Neuronal stem cell (in vitro differentiated cells): Measurements from ENCODE around the gene DDX6.
"Not testable (repeated sequence)": the region's sequence is repeated elsewhere in the genome, so short reads cannot be mapped to it uniquely, and the experiment has no call there.

Experiments used
- DNase-seq: peaks from one replicate; pipeline ENCODE4 v3.0.0-alpha.2; 2013; ENCODE audit warnings: low spot score
- H2AFZ ChIP-seq: one replicate; pipeline ENCODE4 v1.6.1; 2013; ENCODE audit warnings: mild to moderate bottlenecking, low read length, inconsistent platforms
- H2AK5ac ChIP-seq: 2 replicates; pipeline ENCODE4 v1.6.1; 2013; ENCODE audit warnings: low read depth, mild to moderate bottlenecking, inconsistent platforms, low read length, moderate library complexity, mixed read lengths
- H2BK120ac ChIP-seq: 2 replicates; pipeline ENCODE4 v1.6.1; 2013; ENCODE audit warnings: low read depth, mild to moderate bottlenecking, inconsistent platforms, low read length, moderate library complexity, mixed read lengths
- H2BK12ac ChIP-seq: one replicate; pipeline ENCODE4 v1.6.1; 2013; ENCODE audit warnings: low read length, inconsistent platforms
- H2BK15ac ChIP-seq: 2 replicates; pipeline ENCODE4 v1.6.1; 2013; ENCODE audit warnings: mild to moderate bottlenecking, low read length, inconsistent platforms, mixed read lengths
- H2BK5ac ChIP-seq: one replicate; pipeline ENCODE4 v1.6.1; 2013; ENCODE audit warnings: inconsistent platforms, mild to moderate bottlenecking, low read length, moderate library complexity
- H3K14ac ChIP-seq: one replicate; pipeline ENCODE4 v1.6.1; 2013; ENCODE audit warnings: low read length, inconsistent platforms
- H3K18ac ChIP-seq: 2 replicates; pipeline ENCODE4 v1.6.1; 2013; ENCODE audit warnings: low read length, inconsistent platforms
- H3K23ac ChIP-seq: 2 replicates; pipeline ENCODE4 v1.6.1; 2013; ENCODE audit warnings: low read depth, mild to moderate bottlenecking, mixed read lengths, low read length, inconsistent platforms; ENCODE audit not compliant: poor library complexity
- H3K27ac ChIP-seq: replicated peaks from 3 replicates; pipeline ENCODE4 v1.5.1; 2013; ENCODE audit warnings: low read length, inconsistent platforms
- H3K27me3 ChIP-seq, 3 experiments: 2 replicates each; pipeline ENCODE4 v1.6.1; 2013; ENCODE audit warnings: low read length in 3 of 3, mild to moderate bottlenecking in 2 of 3, inconsistent platforms in 1 of 3, low read depth in 1 of 3, mixed read lengths in 1 of 3, moderate library complexity in 1 of 3; ENCODE audit not compliant: control insufficient read depth in 3 of 3, insufficient read depth in 3 of 3
- H3K36me3 ChIP-seq, 2 donors: replicated peaks in 1 of 2; 2 replicates each; pipeline ENCODE4 v1.6.1; 2013; ENCODE audit warnings: low read length in 2 of 2; ENCODE audit not compliant: control insufficient read depth in 2 of 2, insufficient read depth in 2 of 2
- H3K4ac ChIP-seq: 2 replicates; pipeline ENCODE4 v1.6.1; 2013; ENCODE audit warnings: inconsistent platforms, mild to moderate bottlenecking, low read length, moderate library complexity
- H3K4me1 ChIP-seq, 2 donors: 1 replicate in 1 of 2; 2 replicates in 1 of 2; pipeline ENCODE4 v1.6.1; 2013; ENCODE audit warnings: low read length in 2 of 2, low read depth in 1 of 2; ENCODE audit not compliant: control insufficient read depth in 2 of 2, insufficient read depth in 1 of 2
- H3K4me2 ChIP-seq: one replicate; pipeline ENCODE4 v1.6.1; 2013; ENCODE audit warnings: mild to moderate bottlenecking, low read length, inconsistent platforms; ENCODE audit not compliant: insufficient read depth, poor library complexity, severe bottlenecking
- H3K4me3 ChIP-seq, 2 donors: 2 replicates each; pipeline ENCODE4 v1.5.1; 2013; ENCODE audit warnings: low read length in 2 of 2, mild to moderate bottlenecking in 2 of 2, inconsistent platforms in 1 of 2, moderate library complexity in 1 of 2
- H3K79me1 ChIP-seq: one replicate; pipeline ENCODE4 v1.6.1; 2013; ENCODE audit warnings: low read depth, mild to moderate bottlenecking, inconsistent platforms, low read length, moderate library complexity
- H3K9ac ChIP-seq: one replicate; pipeline ENCODE4 v1.6.1; 2013; ENCODE audit warnings: mild to moderate bottlenecking, low read depth, low read length, inconsistent platforms; ENCODE audit not compliant: poor library complexity
- H3K9me3 ChIP-seq, 2 donors: replicated peaks in 1 of 2; 2 replicates each; pipeline versions ENCODE3 to v1.6.1; 2013; ENCODE audit warnings: low read length in 2 of 2, mild to moderate bottlenecking in 2 of 2, inconsistent platforms in 1 of 2, low read depth in 1 of 2, mixed read lengths in 1 of 2, moderate library complexity in 1 of 2; ENCODE audit not compliant: control insufficient read depth in 2 of 2, insufficient read depth in 1 of 2
- H4K8ac ChIP-seq: one replicate; pipeline ENCODE4 v1.6.1; 2013; ENCODE audit warnings: low read depth, mild to moderate bottlenecking, inconsistent platforms, low read length, moderate library complexity
- H4K91ac ChIP-seq: one replicate; pipeline ENCODE4 v1.6.1; 2013; ENCODE audit warnings: low read length, low read depth, mild to moderate bottlenecking, inconsistent platforms; ENCODE audit not compliant: poor library complexity
- WGBS, 2 donors: extraction: QIAGEN DNeasy Blood & Tissue Kit; methylation state at CpG; one replicate each; pipeline ENCODE4 v1.1.7; 2013; ENCODE audit warnings: missing lambda C conversion rate in 2 of 2, mixed read lengths in 1 of 2; ENCODE audit not compliant: insufficient read length in 2 of 2, insufficient replicate concordance in 1 of 2; ENCODE audit errors: extremely low coverage in 2 of 2; 5-methylcytosine and 5-hydroxymethylcytosine counted together

Gene DDX6

GRCh38 chr11:118768690-118769089, 22.3 kb downstream of the DDX6 start:
- Histone ChIP-seq H2AFZ (no peak overlapping the region), H3K27me3 (no peaks in the 10 kb centered on the region), H3K79me1 (peaks cover 4% of the 10 kb centered on the region), H2BK5ac (no peak overlapping the region), H3K4ac (no peak overlapping the region), H4K8ac (no peak overlapping the region), H3K4me1 (peaks cover 0 to 5% of the 10 kb centered on the region in 2 donors), H3K4me2 (no peak overlapping the region), H3K23ac (no peak overlapping the region), H2BK120ac (no peak overlapping the region), H3K9me3 (no peaks in the 10 kb centered on the region), H3K4me3 (no peak overlapping the region), H3K14ac (no peak overlapping the region), H2BK12ac (no peak overlapping the region), H3K9ac (no peak overlapping the region), H3K18ac (no peak overlapping the region), H3K27ac (no peak overlapping the region), H2BK15ac (no peak overlapping the region), H4K91ac (no peak overlapping the region), H3K36me3 (peaks cover 18 to 95% of the 10 kb centered on the region in 2 donors), H2AK5ac (no peak overlapping the region)
- DNase-seq: no peak
- WGBS, 2 donors: no CpG with 5 or more reads among the region's 3 CpGs

GRCh38 chr11:118766035-118766434, 24.9 kb downstream of the DDX6 start:
- Histone ChIP-seq H3K27ac (no peak overlapping the region), H2BK120ac (no peak overlapping the region), H3K23ac (no peak overlapping the region), H4K8ac (no peak overlapping the region), H3K4me3 (no peak overlapping the region), H3K4me1 (peaks cover 0 to 1% of the 10 kb centered on the region in 2 donors), H3K18ac (no peak overlapping the region), H2BK15ac (no peak overlapping the region), H3K79me1 (peaks cover 4% of the 10 kb centered on the region), H2AFZ (no peak overlapping the region), H3K36me3 (peaks cover 21 to 94% of the 10 kb centered on the region in 2 donors), H2AK5ac (no peak overlapping the region), H2BK5ac (no peak overlapping the region), H4K91ac (no peak overlapping the region), H3K9me3 (no peaks in the 10 kb centered on the region), H3K14ac (no peak overlapping the region), H2BK12ac (no peak overlapping the region), H3K27me3 (no peaks in the 10 kb centered on the region), H3K4ac (no peak overlapping the region), H3K4me2 (no peak overlapping the region), H3K9ac (no peak overlapping the region)
- DNase-seq: no peak
- no CpG with 5 or more reads among the region's 4 CpGs for WGBS, 2 donors

- H2BK12ac ChIP-seq, H3K79me1 ChIP-seq, H3K14ac ChIP-seq, DNase-seq, H4K91ac ChIP-seq, H2BK15ac ChIP-seq, H2AFZ ChIP-seq, H3K27me3 ChIP-seq, H3K4me1 ChIP-seq, H2BK5ac ChIP-seq, H3K27ac ChIP-seq, H4K8ac ChIP-seq, H3K9ac ChIP-seq, H2BK120ac ChIP-seq, H3K23ac ChIP-seq, H3K4me3 ChIP-seq, H3K4ac ChIP-seq, H2AK5ac ChIP-seq, H3K4me2 ChIP-seq, H3K9me3 ChIP-seq, H3K18ac ChIP-seq: not testable (repeated sequence)
- no CpG with 5 or more reads among the region's 6 CpGs for WGBS, 2 donors
- H3K36me3 ChIP-seq: peaks cover 20 to 94% of the 10 kb centered on the region in 2 donors
Measured at GRCh38 chr11:118765095-118765691, 25.8 kb downstream of the DDX6 start.

GRCh38 chr11:118763041-118763440, 27.9 kb downstream of the DDX6 start:
- H2BK5ac ChIP-seq: no peak overlapping the region
- peaks cover 24 to 96% of the 10 kb centered on the region in 2 donors for H3K36me3 ChIP-seq
- no peak overlapping the region for H4K8ac ChIP-seq
- no peak overlapping the region for H3K18ac ChIP-seq
- no peaks in the 10 kb centered on the region for H3K4me1 ChIP-seq
- H3K4me2 ChIP-seq: no peak overlapping the region
- H3K9me3 ChIP-seq: no peaks in the 10 kb centered on the region
- no peak overlapping the region for H3K14ac ChIP-seq
- H3K4me3 ChIP-seq: no peak overlapping the region
- no peak overlapping the region for H2AK5ac ChIP-seq
- no peak overlapping the region for H3K4ac ChIP-seq
- H3K9ac ChIP-seq: no peak overlapping the region
- H3K27me3 ChIP-seq: no peaks in the 10 kb centered on the region
- no peak overlapping the region for H2BK15ac ChIP-seq
- no peak overlapping the region for H2AFZ ChIP-seq
- no peak overlapping the region for H2BK12ac ChIP-seq
- DNase-seq: no peak
- H2BK120ac ChIP-seq: no peak overlapping the region
- peaks cover 2% of the 10 kb centered on the region for H3K79me1 ChIP-seq
- no peak overlapping the region for H4K91ac ChIP-seq
- WGBS, 2 donors: no CpG with 5 or more reads among the region's 2 CpGs
- H3K27ac ChIP-seq: no peak overlapping the region
- H3K23ac ChIP-seq: no peak overlapping the region
